PC-3 (cell line): ENCODE data around the gene SGSH. TPM values are rescaled to one million over a fixed set of nuclear protein-coding genes. Genes with fewer than 3 reads are reported as not detected.
A peak's percentile ranks its signal among the peaks of the same experiment; 100 is the strongest.

Experiments used
- ATAC-seq: fragments of 200-7000 bp; cut with Tn5 transposase; 2 replicates; pipeline ENCODE4 v1.9.1; 2020; ENCODE audit warnings: mild to moderate bottlenecking, moderate library complexity
- Bru-seq: library from RNA; stranded (reverse); fragments of 400-500 nt; gene quantifications from one replicate; lab custom pipeline; 2021; lab: Mats Ljungman, UMichigan
- BruChase-seq, 2 experiments: library from RNA; stranded (reverse); fragments of 400-500 nt; gene quantifications; one replicate each; lab custom pipeline; 2021; lab: Mats Ljungman, UMichigan
- BruUV-seq: library from RNA; stranded (reverse); fragments of 400-500 nt; replicated peaks from 2 replicates; lab custom pipeline; 2021; lab: Mats Ljungman, UMichigan
- CTCF ChIA-PET: fragments of 300-600 bp; sonication (Branson Sonifier 250); formaldehyde crosslinking; loops from one replicate; lab custom pipeline; 2022; ENCODE audit warnings: antibody characterized with exemption; lab: Charles Lee
- POLR2A ChIA-PET: fragments of 300-600 bp; sonication (Branson Sonifier 250); formaldehyde crosslinking; loops from one replicate; lab custom pipeline; 2022; ENCODE audit warnings: antibody characterized with exemption; ENCODE audit not compliant: unreplicated experiment; lab: Charles Lee
- DNase-seq: peaks from one replicate; pipeline ENCODE4 v3.0.0-alpha.2; 2015
- H2AFZ ChIP-seq: fragments of 300-600 bp; sonication (generic); 2 replicates; pipeline ENCODE4 v1.6.0; 2016; ENCODE audit warnings: antibody characterized with exemption, low read length
- H3F3A ChIP-seq: fragments of 300-600 bp; sonication (generic); one replicate; pipeline ENCODE4 v1.6.0; 2017; ENCODE audit warnings: antibody characterized with exemption, low read length, control low read depth, mild to moderate bottlenecking; ENCODE audit not compliant: unreplicated experiment
- H3K27ac ChIP-seq: fragments of 300-600 bp; sonication (generic); 2 replicates; pipeline ENCODE4 v1.5.1; 2016; ENCODE audit warnings: mild to moderate bottlenecking, low read length
- H3K27me3 ChIP-seq: fragments of 300-600 bp; sonication (generic); 2 replicates; pipeline ENCODE4 v1.6.1; 2016; ENCODE audit warnings: low read length, mixed read lengths
- H3K36me3 ChIP-seq: fragments of 300-600 bp; sonication (generic); 2 replicates; pipeline ENCODE4 v1.6.1; 2016; ENCODE audit warnings: low read depth, mixed run types, low read length, mixed read lengths
- H3K4me1 ChIP-seq: fragments of 300-600 bp; sonication (generic); 2 replicates; pipeline ENCODE4 v1.5.1; 2016; ENCODE audit warnings: low read length; ENCODE audit not compliant: insufficient read depth
- H3K4me2 ChIP-seq: fragments of 300-600 bp; sonication (generic); 2 replicates; pipeline ENCODE4 v1.6.0; 2016; ENCODE audit warnings: low read length
- H3K4me3 ChIP-seq: fragments of 300-600 bp; sonication (generic); 2 replicates; pipeline ENCODE4 v1.5.1; 2016; ENCODE audit warnings: mild to moderate bottlenecking, low read length, mixed read lengths
- H3K79me2 ChIP-seq: fragments of 300-600 bp; sonication (generic); 2 replicates; pipeline ENCODE4 v1.6.1; 2017; ENCODE audit warnings: low read length, mixed read lengths
- H3K9ac ChIP-seq: fragments of 300-600 bp; sonication (generic); 2 replicates; pipeline ENCODE4 v1.6.0; 2016; ENCODE audit warnings: mild to moderate bottlenecking, low read length
- H3K9me2 ChIP-seq: fragments of 300-600 bp; sonication (generic); replicated peaks from 2 replicates; pipeline ENCODE4 v1.6.1; 2016; ENCODE audit warnings: mixed run types, low read length, mixed read lengths
- H3K9me3 ChIP-seq: fragments of 300-600 bp; sonication (generic); 2 replicates; pipeline ENCODE4 v1.6.1; 2016; ENCODE audit warnings: low read length, mixed read lengths
- H4K20me1 ChIP-seq: fragments of 300-600 bp; sonication (generic); 2 replicates; pipeline ENCODE4 v1.6.1; 2016; ENCODE audit warnings: low read length, mixed read lengths
- CTCF ChIP-seq: fragments of 300-600 bp; sonication (generic); conservative IDR thresholded peaks from 2 replicates; pipeline ENCODE4 v1.5.1; 2017; ENCODE audit warnings: antibody characterized with exemption, low read depth, mild to moderate bottlenecking, low read length
- EZH2 ChIP-seq: fragments of 300-600 bp; sonication (generic); IDR thresholded peaks from one replicate; pipeline ENCODE4 v1.6.1; 2017; ENCODE audit warnings: antibody characterized with exemption, mild to moderate bottlenecking, low read length; ENCODE audit not compliant: unreplicated experiment
- EZH2phosphoT487 ChIP-seq: fragments of 300-600 bp; sonication (generic); IDR thresholded peaks from 2 replicates; pipeline ENCODE4 v1.6.1; 2018; ENCODE audit warnings: mild to moderate bottlenecking, antibody characterized with exemption, low read length, borderline replicate concordance
- intact Hi-C: fragments of 100-400 bp; cut with micrococcal nuclease; formaldehyde crosslinking; loops from 2 replicates; pipeline ENCODE4 v1.9.0; 2023
- long read RNA-seq: library from polyadenylated mRNA; unstranded; transcript quantifications from one replicate; pipeline ENCODE4 v2.0.0, GENCODE V29; 2021; ENCODE audit not compliant: unreplicated experiment
- total RNA-seq: library from RNA; depleted of rRNA; stranded (reverse); fragments of >200 nt; gene quantifications from 2 replicates; pipeline ENCODE4 v1.2.3, GENCODE V29; 2014; rRNA removed

The SGSH gene
- 15.3 and 16.6 TPM in 2 replicates for total RNA-seq
- percentile 74 among the genes with signal in this experiment for Bru-seq, nascent RNA
- percentile 86 among the genes with signal in this experiment for BruChase-seq, experiment 1, labeled RNA remaining after a 6-hour chase
- percentile 88 among the genes with signal in this experiment for BruChase-seq, experiment 2, labeled RNA remaining after a 2-hour chase
- long read RNA-seq, transcript SGSH-201 (8 exons, 2,784 nt) = major isoform, 50 of 168 reads
- long read RNA-seq, partial matches to known transcripts = 101 of 168 reads
- long read RNA-seq, other reads (novel, unspliced or antisense) = 16 of 168 reads

GRCh38 chr17:80220054-80220735 lies at the start of gene SGSH, which contains the start of gene SLC26A11:
Gene SGSH, minus strand, starts transcription at chr17:80220333. Its CDS starts 20 bp downstream, at chr17:80220313.
Gene SLC26A11, plus strand, starts transcription at chr17:80220427. Its CDS starts 1,134 bp downstream, at chr17:80221561.
- Histone ChIP-seq H3F3A (no peaks in the 10 kb centered on the region), H3K27me3 (no peaks in the 10 kb centered on the region), H3K9ac (peak within 1 kb of the TSS; percentile 82), H4K20me1 (peaks cover 5% of the 10 kb centered on the region; the same call in 1 of the 2 replicates), H3K4me3 (peak within 1 kb of the TSS; percentile 82), H3K79me2 (peaks cover 30% of the 10 kb centered on the region), H3K36me3 (peaks cover 13% of the 10 kb centered on the region), H3K27ac (peak within 1 kb of the TSS; percentile 31), H3K4me1 (peaks cover 20% of the 10 kb centered on the region), H3K9me2 (no peaks in the 10 kb centered on the region), H3K4me2 (peak within 1 kb of the TSS; percentile 95), H3K9me3 (no peaks in the 10 kb centered on the region), H2AFZ (peak within 1 kb of the TSS; percentile 66)
- DNase-seq = peak; percentile 63
- intact Hi-C loops = loop anchor here (1.0 kb wide), 1 partner anchor 73 kb away; the partner anchor contains the start of gene EIF4A3
- BruUV-seq = no TSS peak
- ATAC-seq = peak; percentile 88
- POLR2A ChIA-PET = no interaction called here
- TF ChIP-seq EZH2 (no peak), CTCF (0 out of 2 replicates have a peak, but pooled peaks have one; percentile 10)
- CTCF ChIA-PET = interaction anchor here (0.5 to 0.7 kb wide), 2 partner anchors 96 to 1034 kb away, joined by 3 to 7 read pairs; no protein-coding TSS in a partner anchor

GRCh38 chr17:80269405-80269807 lies 49.3 kb upstream of the SGSH start:
- Histone ChIP-seq H3K9me3 (no peaks in the 10 kb centered on the region), H3F3A (no peaks in the 10 kb centered on the region), H4K20me1 (no peaks in the 10 kb centered on the region), H3K79me2 (no peaks in the 10 kb centered on the region), H3K9ac (no peak overlapping the region), H3K27me3 (no peaks in the 10 kb centered on the region), H3K4me1 (no peaks in the 10 kb centered on the region), H2AFZ (no peak overlapping the region), H3K36me3 (peaks cover 22% of the 10 kb centered on the region), H3K9me2 (no peaks in the 10 kb centered on the region), H3K27ac (no peak overlapping the region), H3K4me3 (no peak overlapping the region), H3K4me2 (no peak overlapping the region)
- DNase-seq = no peak
- no peak for ATAC-seq
- TF ChIP-seq EZH2 (no peak), CTCF (no peak), EZH2phosphoT487 (no peak)
- intact Hi-C loops = no loop called here
- ChIA-PET POLR2A (no interaction called here), CTCF (no interaction called here)
- no TSS peak for BruUV-seq
